22Rv1 (cell line): ENCODE data around the gene NUDT11.
A peak's percentile ranks its signal among the peaks of the same experiment; 100 is the strongest.
"Not testable (repeated sequence)": the region's sequence is repeated elsewhere in the genome, so short reads cannot be mapped to it uniquely, and the experiment has no call there.

Experiments
- H3K27ac ChIP-seq: fragments of 450-650 bp; 2 replicates; pipeline ENCODE4 v1.5.1; 2017
- ZFX ChIP-seq: fragments of 450-650 bp; IDR thresholded peaks from 2 replicates; pipeline ENCODE4 v1.6.1; 2017; ENCODE audit warnings: antibody characterized with exemption, borderline replicate concordance
- TF ChIP-seq, protein P1 (sequence below): fragments of 450-650 bp; IDR thresholded peaks from 2 replicates; pipeline ENCODE4 v1.5.1; 2017; ENCODE audit warnings: mild to moderate bottlenecking

NUDT11 gene

DNA sequence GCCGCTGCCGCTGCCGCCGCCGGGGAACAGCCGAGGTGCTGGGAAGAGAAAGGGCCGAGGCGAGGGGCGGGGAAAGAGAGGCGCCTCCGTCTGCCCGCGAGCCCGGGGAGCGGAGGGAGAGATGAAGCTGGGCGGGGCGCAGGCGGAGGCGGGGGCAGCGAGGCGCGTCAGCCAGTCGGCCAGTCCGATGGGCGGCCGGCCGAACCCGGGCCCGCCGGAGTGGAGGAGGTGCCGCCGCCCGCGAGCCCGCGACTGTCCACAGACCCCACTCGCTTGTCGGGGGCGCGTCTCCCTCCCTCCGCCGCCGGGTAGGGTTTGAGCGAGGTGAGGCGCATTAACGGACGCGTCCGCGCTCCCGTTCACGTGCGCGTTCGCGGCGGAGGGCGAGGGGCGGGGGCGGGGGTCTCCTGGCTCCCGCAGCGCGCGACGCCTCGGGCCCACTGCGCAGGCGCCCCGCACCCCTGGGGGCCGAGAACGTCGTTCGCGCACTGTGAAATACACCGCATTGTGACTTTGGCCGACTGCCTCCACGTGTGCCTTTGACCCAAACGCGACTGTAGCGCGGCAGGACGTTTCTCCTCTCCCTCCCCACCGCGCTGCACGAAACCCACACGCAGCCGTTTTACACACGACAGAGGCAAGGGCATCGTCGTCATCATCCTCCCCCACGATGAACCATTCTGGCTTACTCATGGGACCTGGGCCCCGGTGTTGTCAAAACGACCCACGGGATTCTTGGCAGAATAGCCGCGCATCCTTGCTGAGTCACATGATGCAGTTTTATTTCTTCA lies at the start of gene NUDT11:
Gene NUDT11 (minus strand): TSS at position 92 of the 791 bp plus-strand sequence. CDS start 148 bp downstream, outside the sequence.
- TF ChIP-seq ZFX, result no peak
- TF ChIP-seq, protein P1, sequence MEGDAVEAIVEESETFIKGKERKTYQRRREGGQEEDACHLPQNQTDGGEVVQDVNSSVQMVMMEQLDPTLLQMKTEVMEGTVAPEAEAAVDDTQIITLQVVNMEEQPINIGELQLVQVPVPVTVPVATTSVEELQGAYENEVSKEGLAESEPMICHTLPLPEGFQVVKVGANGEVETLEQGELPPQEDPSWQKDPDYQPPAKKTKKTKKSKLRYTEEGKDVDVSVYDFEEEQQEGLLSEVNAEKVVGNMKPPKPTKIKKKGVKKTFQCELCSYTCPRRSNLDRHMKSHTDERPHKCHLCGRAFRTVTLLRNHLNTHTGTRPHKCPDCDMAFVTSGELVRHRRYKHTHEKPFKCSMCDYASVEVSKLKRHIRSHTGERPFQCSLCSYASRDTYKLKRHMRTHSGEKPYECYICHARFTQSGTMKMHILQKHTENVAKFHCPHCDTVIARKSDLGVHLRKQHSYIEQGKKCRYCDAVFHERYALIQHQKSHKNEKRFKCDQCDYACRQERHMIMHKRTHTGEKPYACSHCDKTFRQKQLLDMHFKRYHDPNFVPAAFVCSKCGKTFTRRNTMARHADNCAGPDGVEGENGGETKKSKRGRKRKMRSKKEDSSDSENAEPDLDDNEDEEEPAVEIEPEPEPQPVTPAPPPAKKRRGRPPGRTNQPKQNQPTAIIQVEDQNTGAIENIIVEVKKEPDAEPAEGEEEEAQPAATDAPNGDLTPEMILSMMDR, result no peak
- H3K27ac ChIP-seq, result no peak within 1 kb of the TSS

DNA sequence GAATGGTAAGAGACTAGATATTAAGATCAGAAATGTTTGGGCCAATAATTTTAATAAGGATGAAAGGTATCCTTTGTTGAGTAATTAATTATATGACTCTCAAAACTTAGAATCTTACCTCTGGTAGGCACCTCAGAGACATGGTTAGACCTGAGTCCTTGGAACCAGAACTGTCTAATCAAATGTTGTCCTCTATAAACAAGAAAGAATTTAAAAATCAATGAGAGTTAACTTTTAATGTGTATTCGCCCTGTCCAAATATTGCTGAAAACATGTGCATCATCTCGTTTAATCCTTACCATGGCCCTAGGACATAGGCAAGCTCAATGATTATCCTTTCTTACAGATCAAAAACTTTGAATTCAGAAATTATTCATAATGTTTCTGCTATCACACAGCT lies 24.0 kb upstream of the NUDT11 start:
- no peak overlapping the region for H3K27ac ChIP-seq
- TF ChIP-seq ZFX, result no peak
- TF ChIP-seq, protein P1, result no peak

DNA sequence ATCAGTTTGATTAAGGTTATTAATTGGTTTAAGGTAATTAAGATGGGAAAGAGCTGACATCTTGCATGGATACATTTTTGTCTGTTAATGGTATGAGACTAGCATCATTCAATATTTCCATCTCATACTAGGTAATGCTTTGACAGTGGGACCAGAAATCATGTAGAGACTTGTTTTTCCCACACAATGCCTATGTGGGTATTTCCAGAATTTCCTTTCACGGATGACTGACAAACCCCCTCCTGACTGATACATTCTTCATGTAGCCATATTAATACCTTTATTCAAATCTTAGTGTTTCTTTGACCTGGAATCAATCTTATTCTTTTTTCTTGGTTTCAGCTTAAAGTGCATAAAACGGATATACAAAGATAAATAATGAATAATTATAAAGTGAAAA lies 22.7 kb upstream of the NUDT11 start:
- not testable (repeated sequence) for H3K27ac ChIP-seq

DNA sequence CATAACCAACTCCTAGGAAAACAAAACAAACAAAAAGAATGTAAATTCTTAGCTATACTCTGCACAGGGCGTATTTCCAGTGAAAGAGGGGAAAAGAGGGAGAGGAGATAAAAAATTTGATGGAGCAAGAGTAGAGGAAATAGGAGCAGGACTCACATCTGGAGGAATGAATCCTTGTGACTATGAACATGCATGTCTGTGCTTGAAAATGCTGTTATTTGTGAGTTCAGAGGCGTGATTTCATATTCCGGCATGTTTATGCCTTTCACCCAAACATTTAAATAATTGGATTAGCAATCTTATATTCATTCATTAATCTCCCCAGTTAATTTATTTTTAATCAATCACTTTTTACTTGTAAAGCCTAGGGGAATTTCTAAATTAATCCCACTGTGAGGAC lies 11.2 kb upstream of the NUDT11 start:
- no peak overlapping the region for H3K27ac ChIP-seq
- TF ChIP-seq ZFX, result no peak
- TF ChIP-seq, protein P1, result no peak

DNA sequence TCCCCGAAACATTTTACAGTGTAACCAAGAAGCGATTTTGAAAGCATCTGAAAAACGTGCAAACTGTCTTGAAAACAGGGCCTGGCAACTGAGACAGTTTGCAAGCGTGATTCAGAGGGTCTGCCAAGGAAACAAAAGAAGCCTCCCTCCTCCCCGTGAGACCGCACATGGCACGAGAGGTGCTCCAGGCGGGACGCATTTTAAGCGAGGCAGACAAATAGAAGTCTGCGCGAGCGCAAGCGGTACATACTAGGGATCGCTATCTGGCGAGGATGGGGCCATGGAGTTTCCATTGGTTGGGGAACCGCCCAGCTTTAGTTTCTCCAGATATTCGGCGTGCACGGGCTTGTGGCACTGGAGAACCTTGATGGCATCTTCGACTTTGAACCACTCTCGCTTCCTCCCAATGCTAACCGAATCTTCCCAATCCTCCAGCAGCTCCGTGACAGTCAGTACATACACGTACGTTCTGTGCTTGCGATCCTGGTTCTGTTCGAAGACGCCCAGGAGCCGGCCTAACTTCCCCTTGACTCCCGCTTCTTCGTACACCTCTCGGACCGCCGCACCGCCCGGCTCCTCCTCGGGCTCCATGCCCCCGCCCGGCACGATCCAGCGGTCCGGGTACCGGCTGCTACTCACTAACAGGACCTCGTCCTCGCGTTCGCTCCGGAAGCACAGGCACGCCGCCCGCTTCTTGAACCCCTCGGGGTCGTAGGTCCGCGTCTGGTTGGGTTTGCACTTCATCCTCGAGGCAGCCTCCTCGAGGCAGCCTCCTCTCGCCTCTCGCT lies 497 bp downstream of the NUDT11 start:
- H3K27ac ChIP-seq, result not testable (repeated sequence)

DNA sequence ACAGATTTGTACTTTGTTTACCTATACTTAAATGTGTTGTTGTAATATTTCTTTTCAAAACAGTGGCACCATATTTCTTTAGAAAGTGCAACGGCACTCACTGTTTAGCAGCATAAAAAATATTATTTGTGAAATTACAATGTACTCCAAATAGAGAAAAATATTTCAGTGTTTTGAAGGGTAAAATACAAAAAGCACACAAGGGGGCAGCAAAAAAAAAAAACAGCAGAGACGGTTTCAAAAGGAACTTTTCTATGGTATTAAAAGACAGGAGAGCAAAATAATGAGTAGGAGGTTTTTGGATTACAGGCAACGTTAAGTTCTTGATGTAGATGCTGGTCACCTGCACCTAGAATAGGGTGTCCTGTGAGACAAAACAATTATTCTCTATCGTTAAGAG lies 2.0 kb downstream of the NUDT11 start:
- H3K27ac ChIP-seq, result no peak overlapping the region
- no peak for TF ChIP-seq ZFX
- TF ChIP-seq, protein P1, result no peak

DNA sequence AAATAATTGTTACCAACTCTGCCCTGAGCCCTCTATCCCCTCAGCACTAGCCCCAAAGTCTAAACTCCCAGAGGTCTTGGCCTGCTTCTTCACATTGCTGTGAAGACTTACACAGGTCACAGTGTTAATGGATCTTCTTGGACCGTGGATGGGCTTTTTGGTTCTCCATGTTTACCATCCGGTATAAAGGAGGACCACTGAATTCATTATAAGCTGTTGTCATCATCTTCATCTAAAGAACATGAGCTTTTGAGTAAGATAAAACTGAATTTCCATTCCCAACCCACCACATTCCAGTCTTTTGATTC lies 8.5 kb downstream of the NUDT11 start:
- TF ChIP-seq ZFX, result no peak
- TF ChIP-seq, protein P1, result peak; percentile 23; the same call in 1 of the 2 replicates

DNA sequence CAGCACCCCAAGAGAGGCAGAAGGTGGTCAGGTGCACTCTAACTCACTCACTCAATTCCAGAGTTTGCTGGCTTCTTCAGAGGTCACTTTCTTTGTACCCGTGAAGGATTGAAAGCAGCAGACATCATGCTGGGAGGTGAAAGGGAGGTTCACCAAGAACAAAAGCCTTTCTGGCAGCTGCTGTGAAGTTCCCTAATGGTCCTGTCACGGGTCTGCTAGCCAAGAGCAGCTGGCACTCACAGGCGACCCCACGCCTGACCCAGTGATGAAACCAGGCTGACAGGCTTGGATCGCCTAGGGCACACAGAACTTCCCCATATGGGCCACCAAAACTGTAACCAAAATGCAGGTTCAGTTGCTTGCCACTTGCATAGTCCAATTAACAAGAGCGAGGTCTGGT lies 11.8 kb downstream of the NUDT11 start:
- no peak overlapping the region for H3K27ac ChIP-seq
- TF ChIP-seq, protein P1, result no peak
- TF ChIP-seq ZFX, result no peak

More for the DNA sequence above, 8.5 kb downstream of the NUDT11 start:
- H3K27ac ChIP-seq, result no peak overlapping the region

DNA sequence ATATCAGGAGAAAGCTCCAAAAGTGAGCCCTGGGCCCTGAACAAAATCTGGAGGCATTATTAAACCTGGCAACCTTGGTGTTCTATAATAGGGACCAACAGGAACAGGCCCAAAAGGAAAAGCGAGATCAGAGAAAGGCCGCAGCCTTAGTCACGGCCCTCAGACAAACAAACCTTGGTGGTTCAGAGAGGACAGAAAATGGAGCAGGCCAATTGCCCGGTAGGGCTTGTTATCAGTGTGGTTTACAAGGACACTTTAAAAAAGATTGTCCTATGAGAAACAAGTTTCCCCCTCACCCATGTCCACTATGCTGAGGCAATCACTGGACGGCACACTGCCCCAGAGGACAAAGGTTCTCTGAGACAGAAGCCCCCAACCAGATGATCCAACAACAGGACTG lies 14.0 kb downstream of the NUDT11 start:
- not testable (repeated sequence) for H3K27ac ChIP-seq
